HCT116 (cell line): Measurements from ENCODE around the gene SERPINF2.

Experiments
- CTCF ChIP-seq, 3 experiments: fragments of 200-600 bp in 1 of 3; sonication (generic) in 1 of 3; IDR thresholded peaks in 2 of 3; conservative IDR thresholded peaks in 1 of 3; 2 replicates each; pipeline ENCODE4 v1.5.1; 2012 to 2017; ENCODE audit warnings: low read depth in 2 of 3, low read length in 2 of 3, antibody characterized with exemption in 1 of 3, borderline replicate concordance in 1 of 3, control low read depth in 1 of 3, mild to moderate bottlenecking in 1 of 3, mixed read lengths in 1 of 3, mixed run types in 1 of 3, moderate library complexity in 1 of 3; ENCODE audit not compliant: insufficient read depth in 1 of 3
- EGR1 ChIP-seq: IDR thresholded peaks from 2 replicates; pipeline ENCODE4 v1.6.1; 2012; ENCODE audit warnings: low read depth
- EZH2phosphoT487 ChIP-seq: fragments of 200-600 bp; IDR thresholded peaks from 2 replicates; pipeline ENCODE4 v1.6.1; 2018; ENCODE audit warnings: antibody characterized with exemption, borderline replicate concordance
- MAX ChIP-seq: IDR thresholded peaks from 2 replicates; pipeline ENCODE4 v1.6.1; 2012
- POLR2AphosphoS5 ChIP-seq: IDR thresholded peaks from 2 replicates; pipeline ENCODE4 v1.6.1; 2011; ENCODE audit warnings: mild to moderate bottlenecking, low read depth, low read length, moderate library complexity
- SIN3A ChIP-seq: IDR thresholded peaks from 2 replicates; pipeline ENCODE4 v1.6.1; 2012; ENCODE audit warnings: low read depth
- TCF7L2 ChIP-seq: IDR thresholded peaks from 2 replicates; pipeline ENCODE4 v1.7.0; 2011; ENCODE audit warnings: borderline replicate concordance, inconsistent platforms; ENCODE audit not compliant: insufficient read depth, insufficient read length; ENCODE audit errors: extremely low read depth

GRCh38 chr17:1753767-1754429 lies 11.2 kb downstream of the SERPINF2 start:
- TF ChIP-seq CTCF (IDR thresholded peaks at IDR 0.05 in 2 of 3, conservative IDR thresholded peaks at IDR 0.05 in 1 of 3; ENCODE audit: borderline replicate concordance in 1 of 3, insufficient read depth in 1 of 3, low read depth in 2 of 3, low read length in 2 of 3) (no peak), SIN3A (no peak), POLR2AphosphoS5 (no peak), TCF7L2 (no peak), EGR1 (no peak), MAX (no peak), EZH2phosphoT487 (no peak)
